ENCODE measurements around the gene CD4. TPM values are rescaled to one million over a fixed set of nuclear protein-coding genes. Genes with fewer than 3 reads are reported as not detected.
A peak's percentile ranks its signal among the peaks of the same experiment; 100 is the strongest.

CD4 gene
- total RNA-seq, 2 experiments from 2014 or later: not detected

- Histone ChIP-seq H3K9me2 (ENCODE audit: insufficient read depth, low read length) (no peaks in the 10 kb centered on the region), H2AFZ (ENCODE audit: low read length) (no peak overlapping the region), H3K27ac (ENCODE audit: low read depth, low read length, poor library complexity, severe bottlenecking) (no peak overlapping the region), H4K20me1 (ENCODE audit: insufficient read depth, low read length) (no peaks in the 10 kb centered on the region), H3K4me1 (ENCODE audit: insufficient read depth, low read length, poor library complexity, severe bottlenecking) (peaks cover 27% of the 10 kb centered on the region), H3K4me3 (ENCODE audit: low read depth, low read length, poor library complexity, severe bottlenecking) (no peak overlapping the region), H3K9me3 (ENCODE audit: low read length) (no peaks in the 10 kb centered on the region), H3K4me2 (ENCODE audit: low read length) (no peak overlapping the region), H3K36me3 (ENCODE audit: insufficient read depth, low read length) (peaks cover 57% of the 10 kb centered on the region), H3K79me2 (ENCODE audit: insufficient read depth, low read depth, low read length) (peaks cover 8% of the 10 kb centered on the region; the same call in 1 of the 2 replicates)
- DNase-seq (ENCODE audit: low spot score): no peak
- no TSS peak for BruUV-seq (replicated peaks)
- TF ChIP-seq EZH2phosphoT487 (IDR thresholded peaks at IDR 0.05; ENCODE audit: borderline replicate concordance, low read depth, low read length): no peak
- TF ChIP-seq, protein P1, sequence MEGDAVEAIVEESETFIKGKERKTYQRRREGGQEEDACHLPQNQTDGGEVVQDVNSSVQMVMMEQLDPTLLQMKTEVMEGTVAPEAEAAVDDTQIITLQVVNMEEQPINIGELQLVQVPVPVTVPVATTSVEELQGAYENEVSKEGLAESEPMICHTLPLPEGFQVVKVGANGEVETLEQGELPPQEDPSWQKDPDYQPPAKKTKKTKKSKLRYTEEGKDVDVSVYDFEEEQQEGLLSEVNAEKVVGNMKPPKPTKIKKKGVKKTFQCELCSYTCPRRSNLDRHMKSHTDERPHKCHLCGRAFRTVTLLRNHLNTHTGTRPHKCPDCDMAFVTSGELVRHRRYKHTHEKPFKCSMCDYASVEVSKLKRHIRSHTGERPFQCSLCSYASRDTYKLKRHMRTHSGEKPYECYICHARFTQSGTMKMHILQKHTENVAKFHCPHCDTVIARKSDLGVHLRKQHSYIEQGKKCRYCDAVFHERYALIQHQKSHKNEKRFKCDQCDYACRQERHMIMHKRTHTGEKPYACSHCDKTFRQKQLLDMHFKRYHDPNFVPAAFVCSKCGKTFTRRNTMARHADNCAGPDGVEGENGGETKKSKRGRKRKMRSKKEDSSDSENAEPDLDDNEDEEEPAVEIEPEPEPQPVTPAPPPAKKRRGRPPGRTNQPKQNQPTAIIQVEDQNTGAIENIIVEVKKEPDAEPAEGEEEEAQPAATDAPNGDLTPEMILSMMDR (conservative IDR thresholded peaks at IDR 0.05; ENCODE audit: low read length): no peak
- ChIA-PET CTCF (ENCODE audit: unreplicated experiment) (no interaction called here), POLR2A (no interaction called here)
- intact Hi-C loops (cut with micrococcal nuclease; ENCODE audit: unreplicated experiment): no loop called here
These were observed 38.8 kb upstream of the CD4 start for GRCh38 chr12:6750506-6750905.

- Histone ChIP-seq H3K4me3 (ENCODE audit: low read depth, low read length, poor library complexity, severe bottlenecking) (peak overlapping the region; percentile 89), H4K20me1 (ENCODE audit: insufficient read depth, low read length) (no peaks in the 10 kb centered on the region), H3K4me2 (ENCODE audit: low read length) (peak overlapping the region; percentile 87), H3K36me3 (ENCODE audit: insufficient read depth, low read length) (peaks cover 49% of the 10 kb centered on the region), H3K27ac (ENCODE audit: low read depth, low read length, poor library complexity, severe bottlenecking) (no peak overlapping the region), H2AFZ (ENCODE audit: low read length) (no peak overlapping the region), H3K4me1 (ENCODE audit: insufficient read depth, low read length, poor library complexity, severe bottlenecking) (peaks cover 17% of the 10 kb centered on the region), H3K9me3 (ENCODE audit: low read length) (no peaks in the 10 kb centered on the region), H3K9me2 (ENCODE audit: insufficient read depth, low read length) (no peaks in the 10 kb centered on the region), H3K79me2 (ENCODE audit: insufficient read depth, low read depth, low read length) (peaks cover 8% of the 10 kb centered on the region; the same call in 1 of the 2 replicates)
- TF ChIP-seq, protein P1 (conservative IDR thresholded peaks at IDR 0.05; ENCODE audit: low read length): no peak
- TF ChIP-seq EZH2phosphoT487 (IDR thresholded peaks at IDR 0.05; ENCODE audit: borderline replicate concordance, low read depth, low read length): no peak
- intact Hi-C loops (cut with micrococcal nuclease; ENCODE audit: unreplicated experiment): loop anchor here (2.0 kb wide), 1 partner anchor 55 kb away; no protein-coding TSS in a partner anchor
- ChIA-PET CTCF (ENCODE audit: unreplicated experiment) (no interaction called here), POLR2A (interaction anchor here (0.6 to 2.5 kb wide), 7 partner anchors 8 to 100 kb away, joined by 3 to 18 read pairs (median 6); partner anchors contain the start of genes CDCA3, COPS7A, PTMS and USP5)
- DNase-seq (ENCODE audit: low spot score): no peak
- BruUV-seq (replicated peaks): no TSS peak
These were observed 37.6 kb upstream of the CD4 start for GRCh38 chr12:6751767-6752166.

Data from OCI-LY7 (cell line).